HG02623 (cell line): ENCODE measurements around the gene SSTR3.
"Not testable (repeated sequence)": the region's sequence is repeated elsewhere in the genome, so short reads cannot be mapped to it uniquely, and the experiment has no call there.

Experiments used
- ATAC-seq: cut with Tn5 transposase; IDR thresholded peaks from one replicate; pipeline ENCODE4 v1.9.1; 2021; ENCODE audit warnings: moderate library complexity; ENCODE audit not compliant: unreplicated experiment

The SSTR3 gene

GRCh38 chr22:37213218-37213855 lies 1.1 kb upstream of the SSTR3 start:
- ATAC-seq = no peak

GRCh38 chr22:37211866-37212173 lies 457 bp downstream of the SSTR3 start:
- no peak for ATAC-seq

- no peak for ATAC-seq
These were observed 1.0 kb downstream of the SSTR3 start for GRCh38 chr22:37211075-37211865.

- ATAC-seq = no peak
These were observed 2.1 kb downstream of the SSTR3 start for GRCh38 chr22:37210041-37210803.

- no peak for ATAC-seq
These were observed 3.0 kb downstream of the SSTR3 start for GRCh38 chr22:37209140-37209845.

GRCh38 chr22:37208401-37209139 lies 3.7 kb downstream of the SSTR3 start:
- ATAC-seq = no peak

GRCh38 chr22:37207981-37208380 lies 4.3 kb downstream of the SSTR3 start:
- ATAC-seq = no peak

GRCh38 chr22:37206841-37207821 lies 5.1 kb downstream of the SSTR3 start:
- ATAC-seq = no peak

- ATAC-seq = no peak
These were observed 6.0 kb downstream of the SSTR3 start for GRCh38 chr22:37206118-37206840.

GRCh38 chr22:37205046-37205445 lies 7.2 kb downstream of the SSTR3 start:
- no peak for ATAC-seq

- ATAC-seq = no peak
These were observed 8.1 kb downstream of the SSTR3 start for GRCh38 chr22:37204045-37204655.

GRCh38 chr22:37203354-37204044 lies 8.8 kb downstream of the SSTR3 start:
- ATAC-seq = no peak

GRCh38 chr22:37202716-37203115 lies 9.6 kb downstream of the SSTR3 start:
- no peak for ATAC-seq

GRCh38 chr22:37202001-37202555 lies 10.2 kb downstream of the SSTR3 start:
- ATAC-seq = no peak

GRCh38 chr22:37201443-37201820 lies 10.8 kb downstream of the SSTR3 start:
- not testable (repeated sequence) for ATAC-seq

GRCh38 chr22:37199760-37200108 lies 12.5 kb downstream of the SSTR3 start:
- ATAC-seq = no peak

GRCh38 chr22:37199103-37199759 lies 13.0 kb downstream of the SSTR3 start:
- peak; percentile 82 for ATAC-seq
